Right cardiac atrium (tissue), 5 donors: ENCODE measurements around the gene TEX11. TPM values are rescaled to one million over a fixed set of nuclear protein-coding genes. Genes with fewer than 3 reads are reported as not detected.
A peak's percentile ranks its signal among the peaks of the same experiment; 100 is the strongest.

ENCODE experiments used
- ATAC-seq, 2 donors: fragments of 200-7000 bp; cut with Tn5 transposase; one replicate each; pipeline versions ENCODE4 v1.8.0 to v1.9.1; 2020; ENCODE audit warnings: moderate library complexity in 2 of 2, mild to moderate bottlenecking in 1 of 2
- DNase-seq, 3 donors: peaks; one replicate each; pipeline ENCODE4 v3.0.0-alpha.2; 2020
- H3K27ac ChIP-seq: one replicate; pipeline ENCODE4 v1.5.1; 2013; ENCODE audit warnings: mild to moderate bottlenecking, low read length, control low read depth, moderate library complexity
- H3K27me3 ChIP-seq: one replicate; pipeline ENCODE4 v1.6.1; 2013; ENCODE audit not compliant: control insufficient read depth, insufficient read depth
- H3K4me1 ChIP-seq: one replicate; pipeline ENCODE4 v1.6.1; 2013; ENCODE audit warnings: low read length; ENCODE audit not compliant: control insufficient read depth, insufficient read depth
- H3K4me3 ChIP-seq: one replicate; pipeline ENCODE4 v1.5.1; 2013; ENCODE audit warnings: low read length, control low read depth
- H3K9me3 ChIP-seq: one replicate; pipeline ENCODE4 v1.6.1; 2013; ENCODE audit warnings: low read length; ENCODE audit not compliant: control insufficient read depth
- WGBS: extraction: QIAGEN DNeasy Blood & Tissue Kit; methylation state at CpG from one replicate; pipeline ENCODE4 v1.1.7; 2013; 5-methylcytosine and 5-hydroxymethylcytosine counted together
- intact Hi-C, 4 donors: fragments of 100-400 bp; cut with DNase I; formaldehyde crosslinking; loops; one replicate each; pipeline versions ENCODE4 v1.11.0 to v1.14.0; 2022 to 2023
- polyA plus RNA-seq: library from polyadenylated mRNA; stranded (reverse); fragments of 200-250 nt; gene quantifications from one replicate; pipeline ENCODE4 v1.2.3, GENCODE V29; 2013
- total RNA-seq, 4 donors: library from RNA; stranded (reverse); fragmentation: NEBNext Ultra II Directional; extraction: Animal tissue kit (Norgen Biotek cat#: 25700); gene quantifications; one replicate each; pipeline ENCODE4 v1.2.1, GENCODE V29; 2021
- donor health status: healthy with polysubstance abuse.
- donor health status: DM: no; HTN: yes; CAD: no.
- donor health status: DM: no; HTN: no; CAD: no.
- donor health status: DM: no; HTN: yes; CAD: no; lungs with severe emphysema.
- donor health status: DM: yes; HTN: yes; CAD: no.

Gene TEX11
- total and polyA plus RNA-seq, 5 donors: 0.09 to 0.25 TPM; not detected in 3

DNA sequence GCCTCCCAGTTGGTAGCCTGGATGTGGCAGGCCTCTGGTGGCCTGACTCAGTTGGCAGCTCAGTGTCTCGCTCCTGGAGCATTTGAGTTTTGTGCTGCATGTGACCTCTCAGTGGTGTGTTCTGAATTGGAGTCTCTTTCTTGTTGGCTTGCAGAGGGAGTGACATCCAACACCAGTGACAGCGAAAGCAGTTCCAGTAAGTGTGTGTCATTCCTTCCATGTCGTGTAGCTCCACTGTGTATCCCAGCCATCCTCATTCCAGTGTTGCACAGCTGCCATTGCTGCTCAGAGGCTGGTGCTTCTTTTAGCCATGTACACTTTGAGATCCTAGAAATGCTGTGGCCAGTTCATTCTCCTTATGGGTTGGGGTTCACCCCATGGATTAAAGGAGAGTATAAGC lies 411.5 kb downstream of the TEX11 start:
- ATAC-seq: peak; percentile 40 to 44
- intact Hi-C loops: no loop called here

DNA sequence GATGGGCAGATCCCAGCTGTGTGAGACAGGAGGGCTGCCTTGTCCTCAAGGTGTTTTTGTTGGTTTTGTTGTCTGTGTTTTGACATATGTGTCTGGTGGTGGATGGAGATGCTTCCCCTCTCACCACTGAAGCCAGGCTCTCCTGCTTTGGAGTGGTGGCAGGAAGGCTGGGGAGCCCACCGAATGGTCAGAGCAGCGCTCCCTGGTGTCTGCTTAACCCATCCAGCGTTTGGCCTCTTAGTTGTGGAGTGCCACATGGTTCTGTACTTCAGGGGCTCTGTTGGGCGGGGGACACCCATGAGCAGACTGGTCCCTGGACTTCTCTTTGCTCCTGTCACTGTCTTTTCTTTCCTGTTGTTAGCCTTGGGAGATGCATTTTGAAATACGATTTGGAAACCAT lies 412.0 kb downstream of the TEX11 start:
- H3K27ac ChIP-seq: no peak overlapping the region

More for the DNA sequence above, 411.5 kb downstream of the TEX11 start:
- no peak for DNase-seq
- no peaks in the 10 kb centered on the region for H3K27me3 ChIP-seq
- no peak overlapping the region for H3K4me3 ChIP-seq
- peak overlapping the region; percentile 43 for H3K27ac ChIP-seq
- WGBS: 71% methylated on average over 3 of the region's 3 CpGs
- peaks cover 5% of the 10 kb centered on the region for H3K4me1 ChIP-seq
- H3K9me3 ChIP-seq: no peaks in the 10 kb centered on the region

DNA sequence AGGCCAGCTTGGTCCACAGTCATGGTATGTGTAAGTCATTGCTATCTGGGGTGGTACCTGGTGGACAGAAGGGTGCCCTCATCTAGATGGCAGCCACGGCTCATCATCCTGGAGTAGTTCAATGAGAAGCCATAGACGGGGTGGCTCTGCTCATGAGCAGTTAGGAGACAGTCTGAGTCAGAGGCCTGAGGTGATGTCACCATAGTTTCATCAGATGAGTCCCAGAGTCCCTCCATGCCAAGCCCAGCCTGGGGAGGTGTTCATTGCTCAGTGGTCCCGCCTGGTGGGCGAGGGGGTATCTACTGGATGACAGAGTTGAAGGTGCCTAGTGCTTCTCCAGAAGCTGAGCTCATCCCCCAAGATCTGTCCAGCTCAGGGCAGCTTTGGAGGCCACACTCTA lies 414.1 kb downstream of the TEX11 start:
- DNase-seq: no peak
- ATAC-seq: peak in 1 of 2 donors; percentile 32
- H3K4me3 ChIP-seq: no peak overlapping the region
- H3K27me3 ChIP-seq: no peaks in the 10 kb centered on the region
- H3K4me1 ChIP-seq: peaks cover 5% of the 10 kb centered on the region
- H3K27ac ChIP-seq: no peak overlapping the region
- 90% methylated on average over 4 of the region's 4 CpGs for WGBS
- no peaks in the 10 kb centered on the region for H3K9me3 ChIP-seq
- intact Hi-C loops: no loop called here

More for the DNA sequence above, 412.0 kb downstream of the TEX11 start:
- ATAC-seq: no peak
- no peak for DNase-seq
- no peaks in the 10 kb centered on the region for H3K9me3 ChIP-seq
- peaks cover 5% of the 10 kb centered on the region for H3K4me1 ChIP-seq
- H3K4me3 ChIP-seq: no peak overlapping the region
- intact Hi-C loops: no loop called here
- 70% methylated on average over 5 of the region's 5 CpGs for WGBS
- H3K27me3 ChIP-seq: no peaks in the 10 kb centered on the region

DNA sequence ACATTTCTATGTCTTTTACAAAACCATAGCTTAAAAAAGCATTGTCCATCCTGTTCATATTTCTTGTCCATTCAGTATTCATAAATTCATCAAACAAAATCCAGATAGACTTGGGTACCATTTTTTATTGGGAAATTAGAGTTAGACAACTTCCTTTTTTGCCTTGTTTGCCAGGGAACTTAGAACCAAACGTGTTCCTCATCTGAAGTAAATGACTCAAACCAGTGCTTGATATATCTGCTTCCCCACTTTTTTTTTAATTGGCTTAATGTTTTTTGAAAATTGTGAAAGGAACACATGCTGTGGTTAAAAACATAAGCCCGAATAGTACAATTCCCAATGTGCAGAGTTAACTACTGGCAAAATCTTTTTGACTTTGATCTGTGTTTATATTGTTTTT lies 419.7 kb downstream of the TEX11 start:
- no peaks in the 10 kb centered on the region for H3K4me1 ChIP-seq
- no peak overlapping the region for H3K4me3 ChIP-seq
- H3K27me3 ChIP-seq: no peaks in the 10 kb centered on the region
- no peak for DNase-seq
- no peak for ATAC-seq
- H3K9me3 ChIP-seq: no peaks in the 10 kb centered on the region
- WGBS: 61% methylated on average over 2 of the region's 2 CpGs
- intact Hi-C loops: no loop called here
- H3K27ac ChIP-seq: no peak overlapping the region

DNA sequence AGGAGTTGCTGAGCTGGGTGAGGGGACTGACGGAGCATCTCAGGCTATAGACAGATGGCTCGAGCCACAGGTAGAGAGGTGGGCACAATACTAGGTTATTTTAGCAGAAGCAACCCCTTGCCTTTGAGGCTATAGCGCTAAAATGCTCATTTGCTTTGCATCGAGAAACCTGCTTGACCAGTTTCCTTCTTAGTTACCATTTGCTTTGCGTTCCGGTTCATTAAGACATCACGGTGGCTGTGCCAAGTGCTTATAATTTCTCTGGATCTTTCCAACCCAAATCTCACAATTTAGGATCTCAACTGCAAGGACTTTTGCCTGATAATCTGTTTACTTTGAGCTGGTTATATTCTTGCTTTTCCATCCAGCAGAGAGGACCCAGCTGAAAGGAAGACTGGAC lies 423.0 kb downstream of the TEX11 start:
- no peaks in the 10 kb centered on the region for H3K9me3 ChIP-seq
- DNase-seq (no peak), ATAC-seq (no peak)
- H3K4me3 ChIP-seq: no peak overlapping the region
- H3K4me1 ChIP-seq: peaks cover under 1% of the 10 kb centered on the region
- intact Hi-C loops: no loop called here
- no peaks in the 10 kb centered on the region for H3K27me3 ChIP-seq
- 90% methylated on average over 7 of the region's 7 CpGs for WGBS
- H3K27ac ChIP-seq: no peak overlapping the region

DNA sequence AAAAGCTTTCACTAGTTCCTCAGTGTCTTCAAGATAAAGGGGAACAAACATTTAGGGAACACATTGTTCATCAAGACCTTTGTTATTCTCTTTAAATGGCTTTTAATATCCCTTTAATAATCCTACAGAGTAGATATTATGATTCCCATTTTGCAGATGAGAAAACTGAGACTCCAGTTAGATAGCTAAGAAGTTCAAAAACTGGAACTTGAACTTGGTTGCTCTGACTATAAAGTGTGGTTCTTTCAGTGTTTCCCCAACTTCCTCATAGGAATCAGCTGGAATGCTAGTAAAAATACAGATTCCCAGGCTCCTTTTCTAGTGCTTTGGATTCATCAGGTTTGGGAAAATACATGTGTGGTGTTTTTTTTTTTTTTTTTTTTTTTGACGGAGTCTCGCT lies 426.2 kb downstream of the TEX11 start:
- peaks cover 12% of the 10 kb centered on the region for H3K4me1 ChIP-seq
- H3K9me3 ChIP-seq: no peaks in the 10 kb centered on the region
- H3K4me3 ChIP-seq: no peak overlapping the region
- no peaks in the 10 kb centered on the region for H3K27me3 ChIP-seq
- ATAC-seq (no peak), DNase-seq (no peak)
- WGBS: 100% methylated on average over 2 of the region's 2 CpGs
- no peak overlapping the region for H3K27ac ChIP-seq
- intact Hi-C loops: no loop called here

DNA sequence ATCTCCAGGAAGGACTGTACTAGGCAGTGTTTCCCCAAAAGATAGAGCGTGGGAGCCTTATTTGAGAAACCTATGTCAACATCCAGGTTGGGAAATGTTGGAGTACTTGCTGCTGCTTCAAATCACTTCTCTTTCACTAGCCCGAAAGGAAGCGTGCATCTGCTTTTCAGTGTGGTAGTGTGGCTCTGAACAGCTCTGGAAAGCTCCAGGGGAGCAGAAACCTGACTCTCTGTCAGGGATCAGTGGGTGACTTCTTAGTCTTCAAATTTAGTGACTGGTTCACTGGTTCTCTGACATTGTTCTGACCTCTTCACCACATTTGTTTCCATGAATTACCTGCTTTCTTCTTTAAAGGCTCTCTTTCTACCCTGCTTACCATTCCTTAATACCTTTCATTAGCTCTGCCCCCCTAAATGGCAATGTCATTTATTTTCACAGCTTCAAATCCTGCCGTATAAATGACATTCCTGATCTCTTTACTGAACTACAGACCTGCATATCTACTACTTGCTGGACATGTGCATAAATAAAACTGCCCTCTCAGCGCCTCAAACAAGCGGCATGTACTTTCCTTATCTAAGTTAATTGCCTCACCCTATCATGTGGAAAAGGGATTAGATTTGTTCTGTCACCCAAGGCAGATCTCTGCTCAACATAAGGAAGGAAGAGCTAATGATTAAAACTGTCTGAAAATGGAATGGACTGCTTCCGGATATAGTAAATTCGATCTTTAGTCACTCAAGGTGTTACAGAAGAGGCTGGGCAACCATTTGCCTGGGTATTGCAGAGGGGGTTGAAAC lies 426.8 kb downstream of the TEX11 start:
- no peak for DNase-seq
- H3K9me3 ChIP-seq: no peaks in the 10 kb centered on the region
- intact Hi-C loops: no loop called here
- no peaks in the 10 kb centered on the region for H3K27me3 ChIP-seq
- no peak overlapping the region for H3K4me3 ChIP-seq
- peak; percentile 19 to 30 for ATAC-seq
- WGBS: 49% methylated on average over 8 of the region's 8 CpGs
- H3K4me1 ChIP-seq: peaks cover 13% of the 10 kb centered on the region
- peak overlapping the region; percentile 85 for H3K27ac ChIP-seq

DNA sequence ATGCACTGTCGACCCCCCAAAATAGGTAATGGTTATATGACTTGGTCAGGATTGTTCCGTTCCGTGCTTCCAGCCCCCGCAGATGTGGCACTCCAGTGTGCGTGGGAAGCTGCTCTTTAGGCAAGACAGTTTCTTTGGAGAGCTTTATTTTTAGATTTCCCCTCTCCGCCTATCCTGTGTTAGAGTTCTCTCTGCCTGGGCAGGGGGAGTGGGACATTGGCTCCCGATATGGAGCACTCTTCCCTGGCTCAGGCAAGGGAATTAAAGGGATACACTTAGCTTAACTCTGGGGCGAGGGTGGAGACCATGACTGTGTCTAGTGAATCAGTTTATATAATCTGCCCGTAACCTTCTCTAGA lies 427.9 kb downstream of the TEX11 start:
- H3K9me3 ChIP-seq: no peaks in the 10 kb centered on the region
- no peaks in the 10 kb centered on the region for H3K27me3 ChIP-seq
- H3K4me1 ChIP-seq: peaks cover 13% of the 10 kb centered on the region
- 22% methylated on average over 9 of the region's 9 CpGs for WGBS
- H3K4me3 ChIP-seq: peak overlapping the region; percentile 13
- intact Hi-C loops: no loop called here
- ATAC-seq (peak; percentile 76 to 84), DNase-seq (peak in 2 of 3 donors; percentile 24 to 61)
- peak overlapping the region; percentile 97 for H3K27ac ChIP-seq

DNA sequence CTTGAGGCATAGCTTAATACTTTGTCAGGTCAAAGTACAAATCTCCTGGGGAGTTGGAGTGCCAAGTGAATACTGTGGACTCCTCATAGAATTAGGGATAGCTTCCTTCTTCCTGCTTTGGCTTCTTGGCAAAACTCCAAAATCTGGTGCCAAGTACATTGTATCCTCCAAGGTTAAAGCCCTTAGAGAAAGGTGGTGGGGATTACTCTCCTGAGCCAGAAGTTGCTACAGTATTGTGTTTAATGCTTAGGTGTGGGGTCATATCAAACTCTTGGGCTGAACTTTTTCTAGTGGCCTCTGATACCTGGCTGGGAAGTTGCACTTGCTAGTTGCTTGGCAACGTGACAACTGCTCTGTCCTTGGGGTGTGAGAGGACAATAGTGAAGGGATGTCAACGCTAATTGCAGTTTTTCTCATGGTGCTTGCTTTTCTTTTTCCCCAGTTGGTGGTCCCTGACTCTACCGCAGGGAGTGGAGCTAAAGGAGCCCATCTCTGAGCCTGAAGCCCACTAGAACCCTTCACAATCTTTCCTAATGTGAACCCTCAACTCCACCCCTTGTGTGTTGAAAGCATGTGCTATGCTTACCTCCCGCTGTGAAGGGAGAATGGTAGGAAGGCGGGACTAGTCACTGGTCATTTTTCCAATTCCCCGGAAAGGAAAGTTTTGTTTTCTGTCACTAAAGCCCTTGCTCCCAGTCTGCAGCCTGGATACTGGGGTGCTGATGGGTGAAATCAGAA lies 428.4 kb downstream of the TEX11 start:
- H3K4me3 ChIP-seq: peak overlapping the region; percentile 13
- no peaks in the 10 kb centered on the region for H3K9me3 ChIP-seq
- H3K27ac ChIP-seq: peak overlapping the region; percentile 97
- WGBS: 20% methylated on average over 6 of the region's 6 CpGs
- peaks cover 13% of the 10 kb centered on the region for H3K4me1 ChIP-seq
- DNase-seq (no peak), ATAC-seq (peak; percentile 27 to 34)
- no peaks in the 10 kb centered on the region for H3K27me3 ChIP-seq
- intact Hi-C loops: no loop called here

DNA sequence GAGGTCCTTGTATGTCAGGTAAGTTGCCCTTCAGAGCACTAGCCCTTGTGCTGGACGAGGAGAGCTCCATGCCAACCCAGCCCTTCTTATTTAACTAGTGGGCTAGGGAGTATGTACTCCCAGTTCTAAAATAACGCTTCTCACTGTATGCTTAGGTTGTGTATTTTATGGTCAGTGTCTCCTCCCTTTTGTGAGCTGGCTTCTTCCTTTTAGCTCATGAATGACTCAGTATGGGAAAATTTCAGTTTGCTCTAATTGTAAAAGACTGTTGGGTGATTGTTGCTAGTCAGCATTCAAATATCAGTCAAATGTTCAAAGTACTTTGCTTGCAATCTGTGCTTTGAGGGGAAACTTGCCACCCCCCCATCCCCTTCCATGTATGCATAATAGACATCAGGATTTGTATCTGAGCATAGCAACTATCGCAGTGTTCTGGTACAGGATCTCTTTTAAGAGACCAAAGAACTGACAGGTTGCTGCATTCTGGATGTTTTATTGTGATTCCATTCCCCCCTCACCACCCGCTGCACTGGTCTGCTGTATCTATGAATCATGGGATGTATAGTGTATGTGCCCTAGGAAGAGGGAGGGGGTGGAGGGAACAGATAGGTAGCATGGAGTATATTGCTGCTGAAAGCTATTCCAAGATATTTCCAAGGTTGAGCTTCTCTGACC lies 429.1 kb downstream of the TEX11 start:
- H3K27ac ChIP-seq: peak overlapping the region; percentile 97
- 54% methylated on average over 4 of the region's 4 CpGs for WGBS
- no peaks in the 10 kb centered on the region for H3K27me3 ChIP-seq
- no peaks in the 10 kb centered on the region for H3K9me3 ChIP-seq
- ATAC-seq (peak in 1 of 2 donors; percentile 31), DNase-seq (no peak)
- H3K4me3 ChIP-seq: no peak overlapping the region
- intact Hi-C loops: no loop called here
- peaks cover 13% of the 10 kb centered on the region for H3K4me1 ChIP-seq
